Measurements from ENCODE around the gene PRM2.

GRCh38 chr16:11322823-11323222, 46.5 kb upstream of the PRM2 start:
- no peak for TF ChIP-seq CTCF (tag by site-specific recombination; IDR thresholded peaks at IDR 0.05)
- TF ChIP-seq YY1 (tag by site-specific recombination; IDR thresholded peaks at IDR 0.05), result no peak
- TF ChIP-seq ZNF311 (tag by site-specific recombination; IDR thresholded peaks at IDR 0.05; ENCODE audit: borderline replicate concordance), result no peak
- no peak for TF ChIP-seq ZNF184 (tag by site-specific recombination; IDR thresholded peaks at IDR 0.05)
- TF ChIP-seq KLF9 (tag by site-specific recombination; IDR thresholded peaks at IDR 0.05; ENCODE audit: low read depth), result no peak
- no peak for TF ChIP-seq MZF1 (tag by site-specific recombination; IDR thresholded peaks at IDR 0.05; ENCODE audit: borderline replicate concordance)
- TF ChIP-seq, protein P1, sequence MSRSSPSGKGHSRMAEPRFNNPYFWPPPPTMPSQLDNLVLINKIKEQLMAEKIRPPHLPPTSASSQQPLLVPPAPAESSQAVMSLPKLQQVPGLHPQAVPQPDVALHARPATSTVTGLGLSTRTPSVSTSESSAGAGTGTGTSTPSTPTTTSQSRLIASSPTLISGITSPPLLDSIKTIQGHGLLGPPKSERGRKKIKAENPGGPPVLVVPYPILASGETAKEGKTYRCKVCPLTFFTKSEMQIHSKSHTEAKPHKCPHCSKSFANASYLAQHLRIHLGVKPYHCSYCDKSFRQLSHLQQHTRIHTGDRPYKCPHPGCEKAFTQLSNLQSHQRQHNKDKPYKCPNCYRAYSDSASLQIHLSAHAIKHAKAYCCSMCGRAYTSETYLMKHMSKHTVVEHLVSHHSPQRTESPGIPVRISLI (tag by site-specific recombination; IDR thresholded peaks at IDR 0.05), result no peak
- no peak for TF ChIP-seq MYNN (tag by site-specific recombination; IDR thresholded peaks at IDR 0.05; ENCODE audit: borderline replicate concordance)
- TF ChIP-seq ZNF621 (tag by site-specific recombination; IDR thresholded peaks at IDR 0.05), result no peak
- TF ChIP-seq TCF7L2 (IDR thresholded peaks at IDR 0.05; ENCODE audit: borderline replicate concordance, low read depth, low read length), result no peak
- no peak for TF ChIP-seq ZNF707 (tag by site-specific recombination; IDR thresholded peaks at IDR 0.05)
- no peak for TF ChIP-seq ZBTB26 (tag by site-specific recombination; optimal IDR thresholded peaks at IDR 0.05)
- no peak for TF ChIP-seq ELK4 (IDR thresholded peaks at IDR 0.05; ENCODE audit: borderline replicate concordance, low read depth, low read length)

All from HEK293 (cell line).